NCI-H1417 (cell line): ENCODE results near the gene CSPG5.

Source experiments
- DNase-seq, 3 experiments: peaks; one replicate each; lab custom pipeline; 2025; lab: John Stamatoyannopoulos, UW

The CSPG5 gene

GRCh38 chr3:47586746-47587145 lies 8.1 kb upstream of the CSPG5 start:
- peak in 1 of 3 experiments; percentile 1 for DNase-seq

GRCh38 chr3:47583320-47584075 lies 4.8 kb upstream of the CSPG5 start:
- DNase-seq: no peak

GRCh38 chr3:47581835-47582234 lies 3.2 kb upstream of the CSPG5 start:
- peak in 1 of 3 experiments; percentile 1 for DNase-seq

GRCh38 chr3:47581422-47581821 lies 2.8 kb upstream of the CSPG5 start:
- no peak for DNase-seq

- DNase-seq: peak in 1 of 3 experiments; percentile 18
Measured at GRCh38 chr3:47580481-47580880, 1.8 kb upstream of the CSPG5 start.

- no peak for DNase-seq
Measured at GRCh38 chr3:47579875-47580274, 1.2 kb upstream of the CSPG5 start.

- peak in 2 of 3 experiments; percentile 13 to 24 for DNase-seq
Measured at GRCh38 chr3:47578119-47578632, 489 bp downstream of the CSPG5 start.

- DNase-seq: peak in 2 of 3 experiments; percentile 13 to 22
Measured at GRCh38 chr3:47577583-47578118, 1.0 kb downstream of the CSPG5 start.

- DNase-seq: no peak
Measured at GRCh38 chr3:47573190-47574172, 5.2 kb downstream of the CSPG5 start.

- DNase-seq: no peak
Measured at GRCh38 chr3:47571391-47572175, 7.1 kb downstream of the CSPG5 start.

GRCh38 chr3:47568901-47569300 lies 9.8 kb downstream of the CSPG5 start:
- no peak for DNase-seq

GRCh38 chr3:47567149-47567548 lies 11.5 kb downstream of the CSPG5 start:
- DNase-seq: no peak

- DNase-seq: no peak
Measured at GRCh38 chr3:47566667-47567066, 12.0 kb downstream of the CSPG5 start.

GRCh38 chr3:47565734-47566550 lies 12.7 kb downstream of the CSPG5 start:
- DNase-seq: no peak

GRCh38 chr3:47556351-47556750 lies 22.3 kb downstream of the CSPG5 start:
- no peak for DNase-seq

- no peak for DNase-seq
Measured at GRCh38 chr3:47554335-47554734, 24.3 kb downstream of the CSPG5 start.

GRCh38 chr3:47553407-47553806 lies 25.3 kb downstream of the CSPG5 start:
- no peak for DNase-seq

GRCh38 chr3:47542471-47543173 lies 36.0 kb downstream of the CSPG5 start:
- peak in 2 of 3 experiments; percentile 0 for DNase-seq

- no peak for DNase-seq
Measured at GRCh38 chr3:47541583-47542108, 37.0 kb downstream of the CSPG5 start.

GRCh38 chr3:47540281-47540680 lies 38.4 kb downstream of the CSPG5 start:
- DNase-seq: no peak
